ENCODE data around the gene OOSP4B.

DNA sequence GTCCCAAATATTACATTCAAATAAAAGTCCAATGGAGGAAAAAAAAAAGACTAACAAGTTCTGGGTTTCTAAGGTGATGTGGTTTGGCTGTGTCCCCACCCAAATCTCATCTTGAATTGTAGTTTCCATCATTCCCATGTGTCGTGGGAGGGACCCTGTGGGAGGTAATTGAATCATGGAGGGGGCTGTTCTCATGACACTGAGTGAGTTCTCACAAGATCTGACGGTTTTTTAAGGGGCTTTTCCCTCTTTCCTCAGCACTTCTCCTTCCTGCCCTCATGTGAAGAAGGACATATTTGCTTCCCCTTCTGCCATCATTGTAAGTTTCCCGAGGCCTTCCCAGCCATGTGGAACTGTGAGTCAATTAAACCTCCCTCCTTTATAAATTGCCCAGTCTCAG, 63.6 kb downstream of the OOSP4B start:
- TF ChIP-seq CSDC2 (CRISPR knock-in tag; IDR thresholded peaks at IDR 0.05) = no peak
- TF ChIP-seq TOX (CRISPR knock-in tag; IDR thresholded peaks at IDR 0.05; ENCODE audit: borderline replicate concordance) = no peak
- no peak for TF ChIP-seq ZNF8 (CRISPR knock-in tag; IDR thresholded peaks at IDR 0.05)
- TF ChIP-seq ARNTL (CRISPR knock-in tag; IDR thresholded peaks at IDR 0.05; ENCODE audit: borderline replicate concordance, low read depth) = no peak
- TF ChIP-seq, protein P1, sequence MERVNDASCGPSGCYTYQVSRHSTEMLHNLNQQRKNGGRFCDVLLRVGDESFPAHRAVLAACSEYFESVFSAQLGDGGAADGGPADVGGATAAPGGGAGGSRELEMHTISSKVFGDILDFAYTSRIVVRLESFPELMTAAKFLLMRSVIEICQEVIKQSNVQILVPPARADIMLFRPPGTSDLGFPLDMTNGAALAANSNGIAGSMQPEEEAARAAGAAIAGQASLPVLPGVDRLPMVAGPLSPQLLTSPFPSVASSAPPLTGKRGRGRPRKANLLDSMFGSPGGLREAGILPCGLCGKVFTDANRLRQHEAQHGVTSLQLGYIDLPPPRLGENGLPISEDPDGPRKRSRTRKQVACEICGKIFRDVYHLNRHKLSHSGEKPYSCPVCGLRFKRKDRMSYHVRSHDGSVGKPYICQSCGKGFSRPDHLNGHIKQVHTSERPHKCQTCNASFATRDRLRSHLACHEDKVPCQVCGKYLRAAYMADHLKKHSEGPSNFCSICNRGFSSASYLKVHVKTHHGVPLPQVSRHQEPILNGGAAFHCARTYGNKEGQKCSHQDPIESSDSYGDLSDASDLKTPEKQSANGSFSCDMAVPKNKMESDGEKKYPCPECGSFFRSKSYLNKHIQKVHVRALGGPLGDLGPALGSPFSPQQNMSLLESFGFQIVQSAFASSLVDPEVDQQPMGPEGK (CRISPR knock-in tag; IDR thresholded peaks at IDR 0.05; ENCODE audit: borderline replicate concordance) = no peak
- TF ChIP-seq, protein P2, sequence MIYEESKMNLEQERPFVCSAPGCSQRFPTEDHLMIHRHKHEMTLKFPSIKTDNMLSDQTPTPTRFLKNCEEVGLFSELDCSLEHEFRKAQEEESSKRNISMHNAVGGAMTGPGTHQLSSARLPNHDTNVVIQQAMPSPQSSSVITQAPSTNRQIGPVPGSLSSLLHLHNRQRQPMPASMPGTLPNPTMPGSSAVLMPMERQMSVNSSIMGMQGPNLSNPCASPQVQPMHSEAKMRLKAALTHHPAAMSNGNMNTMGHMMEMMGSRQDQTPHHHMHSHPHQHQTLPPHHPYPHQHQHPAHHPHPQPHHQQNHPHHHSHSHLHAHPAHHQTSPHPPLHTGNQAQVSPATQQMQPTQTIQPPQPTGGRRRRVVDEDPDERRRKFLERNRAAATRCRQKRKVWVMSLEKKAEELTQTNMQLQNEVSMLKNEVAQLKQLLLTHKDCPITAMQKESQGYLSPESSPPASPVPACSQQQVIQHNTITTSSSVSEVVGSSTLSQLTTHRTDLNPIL (CRISPR knock-in tag; IDR thresholded peaks at IDR 0.05; ENCODE audit: low read depth) = no peak
- no peak for TF ChIP-seq GLIS3 (CRISPR knock-in tag; IDR thresholded peaks at IDR 0.05)
- no peak for TF ChIP-seq ZC3H10 (CRISPR knock-in tag; IDR thresholded peaks at IDR 0.05)
- no peak for TF ChIP-seq ESRRG (CRISPR knock-in tag; IDR thresholded peaks at IDR 0.05)
- no peak for TF ChIP-seq ZNF70 (CRISPR knock-in tag; IDR thresholded peaks at IDR 0.05)
- TF ChIP-seq ZFP3 (CRISPR knock-in tag; IDR thresholded peaks at IDR 0.05) = no peak
- TF ChIP-seq TCF4 (CRISPR knock-in tag; IDR thresholded peaks at IDR 0.05; ENCODE audit: borderline replicate concordance) = no peak
